Sigmoid colon (tissue), 7 donors: ENCODE measurements around the gene ANG. TPM values are rescaled to one million over a fixed set of nuclear protein-coding genes. Genes with fewer than 3 reads are reported as not detected.
"Not testable (repeated sequence)": the region's sequence is repeated elsewhere in the genome, so short reads cannot be mapped to it uniquely, and the experiment has no call there.

Experiments used
- DNase-seq: peaks from one replicate; pipeline ENCODE4 v3.0.0-alpha.2; 2019
- H3K27ac ChIP-seq, 4 donors: fragments of 200-600 bp; sonication (generic); one replicate each; pipeline ENCODE4 v1.5.1; 2016 to 2019; ENCODE audit warnings: mild to moderate bottlenecking in 1 of 4
- H3K27me3 ChIP-seq, 3 donors: fragments of 200-600 bp; sonication (generic); one replicate each; pipeline ENCODE4 v1.5.1; 2019; ENCODE audit warnings: mild to moderate bottlenecking in 1 of 3
- H3K36me3 ChIP-seq, 4 donors: fragments of 200-600 bp; sonication (generic); one replicate each; pipeline ENCODE4 v1.5.1; 2016 to 2019
- H3K4me1 ChIP-seq, 4 donors: fragments of 200-600 bp; sonication (generic); one replicate each; pipeline ENCODE4 v1.5.1; 2017 to 2019
- H3K4me3 ChIP-seq, 4 donors: fragments of 200-600 bp; sonication (generic); one replicate each; pipeline ENCODE4 v1.5.1; 2017 to 2019; ENCODE audit warnings: mild to moderate bottlenecking in 2 of 4, moderate library complexity in 1 of 4
- H3K9me3 ChIP-seq, 4 donors: fragments of 200-600 bp in 3 of 4; sonication (generic) in 3 of 4; one replicate each; pipeline versions ENCODE4 v1.5.1 to v1.6.1; 2013 to 2019
- CTCF ChIP-seq, 4 experiments: fragments of 450-650 bp in 3 of 4; fragments of 200-600 bp in 1 of 4; IDR thresholded peaks; one replicate each; pipeline ENCODE4 v1.5.1; 2016 to 2019; ENCODE audit warnings: antibody characterized with exemption in 4 of 4, mild to moderate bottlenecking in 3 of 4, moderate library complexity in 2 of 4
- EP300 ChIP-seq, 4 donors: sonication (generic); formaldehyde crosslinking; IDR thresholded peaks; one replicate each; pipeline ENCODE4 v1.6.1; 2017; ENCODE audit warnings: antibody characterized with exemption in 4 of 4
- POLR2A ChIP-seq, 2 donors: fragments of 450-650 bp; IDR thresholded peaks; one replicate each; pipeline ENCODE4 v1.6.1; 2016; ENCODE audit warnings: antibody characterized with exemption in 2 of 2, mild to moderate bottlenecking in 2 of 2, moderate library complexity in 2 of 2
- POLR2AphosphoS5 ChIP-seq, 4 donors: sonication (generic); formaldehyde crosslinking; IDR thresholded peaks; one replicate each; pipeline ENCODE4 v1.6.1; 2017; ENCODE audit warnings: antibody characterized with exemption in 4 of 4
- WGBS, 2 donors: extraction: QIAGEN DNeasy Blood & Tissue Kit; methylation state at CpG; one replicate each; pipeline ENCODE4 v1.1.7; 2013; 5-methylcytosine and 5-hydroxymethylcytosine counted together
- intact Hi-C: fragments of 100-400 bp; cut with DNase I; formaldehyde crosslinking; loops from one replicate; pipeline ENCODE4 v1.15.1; 2023
- polyA plus RNA-seq, 3 donors: library from polyadenylated mRNA; stranded (reverse); fragments of 200-250 nt; gene quantifications; one replicate each; pipeline ENCODE4 v1.2.3, GENCODE V29; 2013
- total RNA-seq, 4 donors: library from RNA; depleted of rRNA; stranded (reverse); fragments of >200 nt; gene quantifications; one replicate each; pipeline ENCODE4 v1.1.0, GENCODE V29; 2016
- donor health status: healthy with polysubstance abuse.
- donor health status: Bipolar disorder and iron deficiency.
- donor health status: healthy.

Gene ANG
- total RNA-seq = 10 to 100 TPM; 13.3 to 44.4 (median 19.0) TPM
- polyA plus RNA-seq = 10 to 100 TPM; 15.5 to 28.3 (median 22.2) TPM

GRCh38 chr14:20688167-20688839 is at the start of gene ANG:
ANG (plus strand) TSS chr14:20688764; CDS start chr14:20693565, 4,801 bp downstream.
- H3K9me3 ChIP-seq = no peaks in the 10 kb centered on the region
- H3K4me3 ChIP-seq = no peak within 1 kb of the TSS
- intact Hi-C loops = loop anchor here (10.0 kb wide), 1 partner anchor 786 kb away; the partner anchor contains the start of genes RAB2B and TOX4
- peaks cover 0 to 32% (median 26%) of the 10 kb centered on the region in 4 donors for H3K4me1 ChIP-seq
- 23 to 65% methylated on average over 7 of the region's 7 CpGs for WGBS, 2 donors
- H3K27ac ChIP-seq = no peak within 1 kb of the TSS
- no peak for DNase-seq
- H3K36me3 ChIP-seq = no peaks in the 10 kb centered on the region
- no peaks in the 10 kb centered on the region for H3K27me3 ChIP-seq
- no peak for TF ChIP-seq CTCF (IDR thresholded peaks at IDR 0.05)
- no peak for TF ChIP-seq EP300 (IDR thresholded peaks at IDR 0.05)
- TF ChIP-seq POLR2A (IDR thresholded peaks at IDR 0.05) = no peak
- TF ChIP-seq POLR2AphosphoS5 (IDR thresholded peaks at IDR 0.05) = no peak

- no peak within 1 kb of the TSS for H3K4me3 ChIP-seq
- peaks cover 0 to 4% (median 3%) of the 10 kb centered on the region in 3 donors for H3K27me3 ChIP-seq
- no peaks in the 10 kb centered on the region for H3K36me3 ChIP-seq
- TF ChIP-seq EP300 (IDR thresholded peaks at IDR 0.05) (no peak), CTCF (IDR thresholded peaks at IDR 0.05) (no peak), POLR2AphosphoS5 (IDR thresholded peaks at IDR 0.05) (no peak), POLR2A (IDR thresholded peaks at IDR 0.05) (no peak)
- no peaks in the 10 kb centered on the region for H3K4me1 ChIP-seq
- DNase-seq = no peak
- no peaks in the 10 kb centered on the region for H3K9me3 ChIP-seq
- 92 to 95% methylated on average over 2 of the region's 2 CpGs for WGBS, 2 donors
- intact Hi-C loops = no loop called here
- H3K27ac ChIP-seq = no peak within 1 kb of the TSS
These were observed 47.0 kb upstream of the ANG start, which contains the start of gene OR6S1 for GRCh38 chr14:20641591-20641990. OR6S1 (minus strand) TSS chr14:20641691; CDS start chr14:20641691, 0 bp downstream.

- TF ChIP-seq POLR2A (IDR thresholded peaks at IDR 0.05) = no peak
- TF ChIP-seq CTCF (IDR thresholded peaks at IDR 0.05) = no peak
- TF ChIP-seq EP300 (IDR thresholded peaks at IDR 0.05) = no peak
- TF ChIP-seq POLR2AphosphoS5 (IDR thresholded peaks at IDR 0.05) = no peak
- WGBS, 2 donors = 88 to 94% methylated on average over 7 of the region's 7 CpGs
- H3K27ac ChIP-seq = no peak overlapping the region
- intact Hi-C loops = no loop called here
- H3K9me3 ChIP-seq = no peaks in the 10 kb centered on the region
- no peak for DNase-seq
- no peaks in the 10 kb centered on the region for H3K36me3 ChIP-seq
- H3K4me3 ChIP-seq = no peak overlapping the region
- H3K27me3 ChIP-seq = peaks cover 0 to 4% (median 0%) of the 10 kb centered on the region in 3 donors
- no peaks in the 10 kb centered on the region for H3K4me1 ChIP-seq
These were observed 46.4 kb upstream of the ANG start for GRCh38 chr14:20642182-20642581.

- H3K36me3 ChIP-seq, DNase-seq, H3K27me3 ChIP-seq, H3K27ac ChIP-seq, H3K9me3 ChIP-seq, intact Hi-C loops, H3K4me1 ChIP-seq, H3K4me3 ChIP-seq: not testable (repeated sequence)
- WGBS, 2 donors = 15 to 32% methylated on average over 3 of the region's 3 CpGs
These were observed 45.8 kb upstream of the ANG start for GRCh38 chr14:20642755-20643154.

- Histone ChIP-seq H3K9me3 (no peaks in the 10 kb centered on the region), H3K4me3 (no peak overlapping the region), H3K36me3 (no peaks in the 10 kb centered on the region), H3K27me3 (peaks cover 0 to 10% (median 0%) of the 10 kb centered on the region in 3 donors), H3K4me1 (no peaks in the 10 kb centered on the region), H3K27ac (no peak overlapping the region)
- no peak for DNase-seq
- 93 to 98% methylated on average over 2 of the region's 2 CpGs for WGBS, 2 donors
- intact Hi-C loops = no loop called here
- no peak for TF ChIP-seq EP300 (IDR thresholded peaks at IDR 0.05)
- no peak for TF ChIP-seq POLR2A (IDR thresholded peaks at IDR 0.05)
- TF ChIP-seq POLR2AphosphoS5 (IDR thresholded peaks at IDR 0.05) = no peak
- TF ChIP-seq CTCF (IDR thresholded peaks at IDR 0.05) = no peak
These were observed 44.0 kb upstream of the ANG start for GRCh38 chr14:20644520-20644919.
